Neural cell (in vitro differentiated cells): ENCODE data around the gene SFXN3. TPM values are rescaled to one million over a fixed set of nuclear protein-coding genes. Genes with fewer than 3 reads are reported as not detected.

Source experiments
- H2AFZ ChIP-seq: fragments of 200-600, 300-800 bp; sonication (generic), shearing (Covaris generic); 2 replicates; pipeline ENCODE4 v1.6.0; 2014; ENCODE audit warnings: low read depth, mild to moderate bottlenecking, antibody characterized with exemption, low read length, moderate library complexity
- H3F3A ChIP-seq: fragments of 200-600 bp; shearing (Covaris generic); 2 replicates; pipeline ENCODE4 v1.6.1; 2016; ENCODE audit warnings: mild to moderate bottlenecking, moderate library complexity, mixed read lengths, antibody characterized with exemption, low read length; ENCODE audit not compliant: insufficient read depth, poor library complexity, severe bottlenecking
- H3K27ac ChIP-seq: fragments of 200-600, 300-800 bp; sonication (generic), shearing (Covaris generic); 2 replicates; pipeline ENCODE4 v1.5.1; 2014; ENCODE audit warnings: mild to moderate bottlenecking, low read length, moderate library complexity
- H3K27me3 ChIP-seq: fragments of 300-800, 200-600 bp; sonication (generic), shearing (Covaris generic); 2 replicates; pipeline ENCODE4 v1.6.0; 2014; ENCODE audit warnings: mild to moderate bottlenecking, low read depth, low read length, moderate library complexity; ENCODE audit not compliant: insufficient read depth
- H3K36me3 ChIP-seq: fragments of 300-800, 200-600 bp; sonication (generic), shearing (Covaris generic); 2 replicates; pipeline ENCODE4 v1.5.1; 2014; ENCODE audit warnings: mild to moderate bottlenecking, antibody characterized with exemption, low read length, moderate library complexity; ENCODE audit not compliant: insufficient read depth
- H3K4me2 ChIP-seq: fragments of 300-800, 200-600 bp; sonication (generic), shearing (Covaris generic); 2 replicates; pipeline ENCODE4 v1.6.0; 2014; ENCODE audit warnings: mild to moderate bottlenecking, low read length
- H3K4me3 ChIP-seq: fragments of 300-800, 200-600 bp; sonication (generic), shearing (Covaris generic); 2 replicates; pipeline ENCODE4 v1.5.1; 2014; ENCODE audit warnings: mild to moderate bottlenecking, low read length, moderate library complexity
- H3K79me2 ChIP-seq: fragments of 200-600 bp; shearing (Covaris generic); replicated peaks from 2 replicates; pipeline ENCODE4 v1.6.0; 2014; ENCODE audit warnings: mild to moderate bottlenecking, low read length, moderate library complexity; ENCODE audit not compliant: insufficient read depth
- H3K9ac ChIP-seq: fragments of 300-800, 200-600 bp; sonication (generic), shearing (Covaris generic); 2 replicates; pipeline ENCODE4 v1.6.1; 2016; ENCODE audit warnings: mild to moderate bottlenecking, low read length, mixed read lengths
- H3K9me2 ChIP-seq: fragments of 200-600 bp; shearing (Covaris generic); 2 replicates; pipeline ENCODE4 v1.6.1; 2016; ENCODE audit warnings: mild to moderate bottlenecking, low read length, mixed read lengths; ENCODE audit not compliant: insufficient read depth
- H3K9me3 ChIP-seq: fragments of 200-600, 300-800 bp; sonication (generic), shearing (Covaris generic); 2 replicates; pipeline ENCODE4 v1.6.1; 2016; ENCODE audit warnings: mild to moderate bottlenecking, mixed run types, low read length, moderate library complexity, mixed read lengths
- H4K20me1 ChIP-seq: fragments of 200-600 bp; shearing (Covaris generic); 2 replicates; pipeline ENCODE4 v1.6.1; 2016; ENCODE audit warnings: mild to moderate bottlenecking, mixed run types; ENCODE audit not compliant: insufficient read depth
- EP300 ChIP-seq: fragments of 450-650 bp; conservative IDR thresholded peaks from 2 replicates; pipeline ENCODE4 v1.6.1; 2014; ENCODE audit warnings: antibody characterized with exemption, mild to moderate bottlenecking, moderate library complexity; ENCODE audit not compliant: poor library complexity, severe bottlenecking
- EZH2 ChIP-seq: fragments of 200-600, 300-800 bp; shearing (Covaris generic), sonication (generic); IDR thresholded peaks from 2 replicates; pipeline ENCODE4 v1.6.1; 2014; ENCODE audit warnings: antibody characterized with exemption, low read length, borderline replicate concordance, mild to moderate bottlenecking; ENCODE audit not compliant: insufficient read depth, poor library complexity, severe bottlenecking
- MXI1 ChIP-seq: fragments of 450-650 bp; conservative IDR thresholded peaks from 2 replicates; pipeline ENCODE4 v1.6.1; 2014; ENCODE audit warnings: antibody characterized with exemption, mild to moderate bottlenecking; ENCODE audit not compliant: poor library complexity, severe bottlenecking
- POLR2AphosphoS5 ChIP-seq: IDR thresholded peaks from 2 replicates; pipeline ENCODE4 v1.6.1; 2012
- RAD21 ChIP-seq: fragments of 450-650 bp; conservative IDR thresholded peaks from 2 replicates; pipeline ENCODE4 v1.6.1; 2014; ENCODE audit warnings: antibody characterized with exemption, mild to moderate bottlenecking, moderate library complexity
- SMC3 ChIP-seq: fragments of 450-650 bp; conservative IDR thresholded peaks from 2 replicates; pipeline ENCODE4 v1.6.1; 2014; ENCODE audit warnings: antibody characterized with exemption, mild to moderate bottlenecking, moderate library complexity; ENCODE audit not compliant: poor library complexity
- TAF1 ChIP-seq: IDR thresholded peaks from 2 replicates; pipeline ENCODE4 v1.6.1; 2012; ENCODE audit warnings: low read depth
- polyA plus RNA-seq: library from polyadenylated mRNA; depleted of rRNA; stranded (reverse); fragments of >200 nt; gene quantifications from 2 replicates; pipeline ENCODE4 v1.2.3, GENCODE V29; 2014
- TF ChIP-seq, protein P1 (sequence below): IDR thresholded peaks from 2 replicates; pipeline ENCODE4 v1.6.1; 2012; ENCODE audit warnings: borderline replicate concordance
- TF ChIP-seq, protein P2 (sequence below): fragments of 450-650 bp; IDR thresholded peaks from 2 replicates; pipeline ENCODE4 v1.5.1; 2014; ENCODE audit warnings: antibody characterized with exemption, mild to moderate bottlenecking, moderate library complexity; ENCODE audit not compliant: poor library complexity, severe bottlenecking

SFXN3 gene
- polyA plus RNA-seq, 1 donor from 2014 or later: 52.1 TPM

GRCh38 chr10:101020427-101021075 lies 10.5 kb upstream of the SFXN3 start:
- Histone ChIP-seq H4K20me1 (no peaks in the 10 kb centered on the region), H3K36me3 (no peaks in the 10 kb centered on the region), H3K9ac (no peak overlapping the region), H3K27me3 (peaks cover 48% of the 10 kb centered on the region), H3K27ac (no peak overlapping the region), H3K79me2 (no peaks in the 10 kb centered on the region), H3F3A (no peaks in the 10 kb centered on the region), H3K9me3 (no peaks in the 10 kb centered on the region), H3K9me2 (no peaks in the 10 kb centered on the region), H3K4me3 (no peak overlapping the region), H2AFZ (no peak overlapping the region), H3K4me2 (no peak overlapping the region)
- TF ChIP-seq TAF1 (no peak), EZH2 (no peak), RAD21 (no peak), MXI1 (no peak), SMC3 (no peak), POLR2AphosphoS5 (no peak), EP300 (no peak)
- TF ChIP-seq, protein P1, sequence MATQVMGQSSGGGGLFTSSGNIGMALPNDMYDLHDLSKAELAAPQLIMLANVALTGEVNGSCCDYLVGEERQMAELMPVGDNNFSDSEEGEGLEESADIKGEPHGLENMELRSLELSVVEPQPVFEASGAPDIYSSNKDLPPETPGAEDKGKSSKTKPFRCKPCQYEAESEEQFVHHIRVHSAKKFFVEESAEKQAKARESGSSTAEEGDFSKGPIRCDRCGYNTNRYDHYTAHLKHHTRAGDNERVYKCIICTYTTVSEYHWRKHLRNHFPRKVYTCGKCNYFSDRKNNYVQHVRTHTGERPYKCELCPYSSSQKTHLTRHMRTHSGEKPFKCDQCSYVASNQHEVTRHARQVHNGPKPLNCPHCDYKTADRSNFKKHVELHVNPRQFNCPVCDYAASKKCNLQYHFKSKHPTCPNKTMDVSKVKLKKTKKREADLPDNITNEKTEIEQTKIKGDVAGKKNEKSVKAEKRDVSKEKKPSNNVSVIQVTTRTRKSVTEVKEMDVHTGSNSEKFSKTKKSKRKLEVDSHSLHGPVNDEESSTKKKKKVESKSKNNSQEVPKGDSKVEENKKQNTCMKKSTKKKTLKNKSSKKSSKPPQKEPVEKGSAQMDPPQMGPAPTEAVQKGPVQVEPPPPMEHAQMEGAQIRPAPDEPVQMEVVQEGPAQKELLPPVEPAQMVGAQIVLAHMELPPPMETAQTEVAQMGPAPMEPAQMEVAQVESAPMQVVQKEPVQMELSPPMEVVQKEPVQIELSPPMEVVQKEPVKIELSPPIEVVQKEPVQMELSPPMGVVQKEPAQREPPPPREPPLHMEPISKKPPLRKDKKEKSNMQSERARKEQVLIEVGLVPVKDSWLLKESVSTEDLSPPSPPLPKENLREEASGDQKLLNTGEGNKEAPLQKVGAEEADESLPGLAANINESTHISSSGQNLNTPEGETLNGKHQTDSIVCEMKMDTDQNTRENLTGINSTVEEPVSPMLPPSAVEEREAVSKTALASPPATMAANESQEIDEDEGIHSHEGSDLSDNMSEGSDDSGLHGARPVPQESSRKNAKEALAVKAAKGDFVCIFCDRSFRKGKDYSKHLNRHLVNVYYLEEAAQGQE: no peak
- TF ChIP-seq, protein P2, sequence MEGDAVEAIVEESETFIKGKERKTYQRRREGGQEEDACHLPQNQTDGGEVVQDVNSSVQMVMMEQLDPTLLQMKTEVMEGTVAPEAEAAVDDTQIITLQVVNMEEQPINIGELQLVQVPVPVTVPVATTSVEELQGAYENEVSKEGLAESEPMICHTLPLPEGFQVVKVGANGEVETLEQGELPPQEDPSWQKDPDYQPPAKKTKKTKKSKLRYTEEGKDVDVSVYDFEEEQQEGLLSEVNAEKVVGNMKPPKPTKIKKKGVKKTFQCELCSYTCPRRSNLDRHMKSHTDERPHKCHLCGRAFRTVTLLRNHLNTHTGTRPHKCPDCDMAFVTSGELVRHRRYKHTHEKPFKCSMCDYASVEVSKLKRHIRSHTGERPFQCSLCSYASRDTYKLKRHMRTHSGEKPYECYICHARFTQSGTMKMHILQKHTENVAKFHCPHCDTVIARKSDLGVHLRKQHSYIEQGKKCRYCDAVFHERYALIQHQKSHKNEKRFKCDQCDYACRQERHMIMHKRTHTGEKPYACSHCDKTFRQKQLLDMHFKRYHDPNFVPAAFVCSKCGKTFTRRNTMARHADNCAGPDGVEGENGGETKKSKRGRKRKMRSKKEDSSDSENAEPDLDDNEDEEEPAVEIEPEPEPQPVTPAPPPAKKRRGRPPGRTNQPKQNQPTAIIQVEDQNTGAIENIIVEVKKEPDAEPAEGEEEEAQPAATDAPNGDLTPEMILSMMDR: no peak

DNA sequence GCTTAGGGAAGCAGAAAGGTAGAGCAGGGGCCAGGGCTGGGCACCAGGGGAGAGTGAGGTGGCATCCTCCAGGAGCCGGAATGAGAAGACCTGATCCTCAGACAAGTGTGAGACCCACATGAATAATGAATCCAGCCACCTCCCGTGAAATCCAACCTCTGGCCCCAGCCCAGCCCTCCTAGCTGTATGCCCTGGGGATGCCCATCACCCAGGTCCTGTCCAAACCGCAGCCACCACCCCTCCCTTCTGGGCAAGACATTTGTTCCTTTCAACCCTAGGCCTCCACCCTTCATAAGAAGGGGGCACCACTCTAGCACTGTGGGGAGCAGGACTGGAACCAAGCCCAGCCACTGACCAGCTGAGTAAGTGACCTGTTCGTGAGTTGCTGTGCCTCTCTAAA lies 9.8 kb upstream of the SFXN3 start:
- Histone ChIP-seq H3F3A (no peaks in the 10 kb centered on the region), H3K4me3 (no peak overlapping the region), H3K36me3 (no peaks in the 10 kb centered on the region), H3K9ac (no peak overlapping the region), H2AFZ (no peak overlapping the region), H3K4me2 (no peak overlapping the region), H3K79me2 (no peaks in the 10 kb centered on the region), H3K27ac (no peak overlapping the region), H3K27me3 (peaks cover 43% of the 10 kb centered on the region), H4K20me1 (no peaks in the 10 kb centered on the region), H3K9me3 (no peaks in the 10 kb centered on the region), H3K9me2 (no peaks in the 10 kb centered on the region)
- TF ChIP-seq, protein P1: no peak
- TF ChIP-seq, protein P2: no peak
- TF ChIP-seq RAD21 (no peak), EZH2 (no peak), POLR2AphosphoS5 (no peak), SMC3 (no peak), TAF1 (no peak), EP300 (no peak)
